Stimulated activated CD8-positive, alpha-beta memory T cell treated with anti-CD3 and anti-CD28 coated beads, Interleukin-4, amount 100 ng/mL, for 48 hours (primary cell): ENCODE data around the gene ARL17B.
"Not testable (repeated sequence)": the region's sequence is repeated elsewhere in the genome, so short reads cannot be mapped to it uniquely, and the experiment has no call there.

Source experiments
- DNase-seq: peaks from one replicate; pipeline ENCODE4 v3.0.0-alpha.2; 2020

Gene ARL17B

GRCh38 chr17:46244949-46245768 lies 116.4 kb downstream of the ARL17B start:
- not testable (repeated sequence) for DNase-seq

- not testable (repeated sequence) for DNase-seq
Observed at GRCh38 chr17:46244339-46244913, 117.1 kb downstream of the ARL17B start.

- not testable (repeated sequence) for DNase-seq
Observed at GRCh38 chr17:46243928-46244327, 117.6 kb downstream of the ARL17B start.

GRCh38 chr17:46243505-46243904 lies 118.1 kb downstream of the ARL17B start:
- not testable (repeated sequence) for DNase-seq

- DNase-seq, result not testable (repeated sequence)
Observed at GRCh38 chr17:46231359-46231758, 130.2 kb downstream of the ARL17B start.

GRCh38 chr17:46225274-46225794 lies 136.2 kb downstream of the ARL17B start:
- DNase-seq, result peak; percentile 97

GRCh38 chr17:46224864-46225263 lies 136.7 kb downstream of the ARL17B start:
- not testable (repeated sequence) for DNase-seq
